Fibroblast of the aortic adventitia (primary cell): ENCODE data around the gene PLXNA3. TPM values are rescaled to one million over a fixed set of nuclear protein-coding genes. Genes with fewer than 3 reads are reported as not detected.
A peak's percentile ranks its signal among the peaks of the same experiment; 100 is the strongest.

Experiments used
- DNase-seq: peaks from one replicate; pipeline ENCODE4 v3.0.0-alpha.2; 2010; ENCODE audit warnings: low read depth
- H3K4me3 ChIP-seq: 2 replicates; pipeline ENCODE4 v1.5.1; 2011; ENCODE audit warnings: low read depth, mild to moderate bottlenecking, control low read depth, low read length, moderate library complexity
- small RNA-seq: library from RNA; depleted of rRNA; stranded (forward); fragments of <200 nt; gene quantifications from one replicate; pipeline ENCODE3, GENCODE V24; 2012
- total RNA-seq: library from RNA; depleted of rRNA; stranded (reverse); fragments of >200 nt; gene quantifications from 2 replicates; pipeline ENCODE4 v1.2.3, GENCODE V29; 2012; ENCODE audit warnings: low replicate concordance
- TF ChIP-seq, protein P1 (sequence below): IDR thresholded peaks from 2 replicates; pipeline ENCODE4 v1.5.1; 2011; ENCODE audit warnings: mild to moderate bottlenecking, low read length, control low read depth, inconsistent platforms; ENCODE audit not compliant: insufficient read depth

PLXNA3 gene
- total RNA-seq, 1 donor: 25.8 TPM

GRCh38 chrX:154525606-154526490 lies 67.8 kb downstream of the PLXNA3 start:
- TF ChIP-seq, protein P1, sequence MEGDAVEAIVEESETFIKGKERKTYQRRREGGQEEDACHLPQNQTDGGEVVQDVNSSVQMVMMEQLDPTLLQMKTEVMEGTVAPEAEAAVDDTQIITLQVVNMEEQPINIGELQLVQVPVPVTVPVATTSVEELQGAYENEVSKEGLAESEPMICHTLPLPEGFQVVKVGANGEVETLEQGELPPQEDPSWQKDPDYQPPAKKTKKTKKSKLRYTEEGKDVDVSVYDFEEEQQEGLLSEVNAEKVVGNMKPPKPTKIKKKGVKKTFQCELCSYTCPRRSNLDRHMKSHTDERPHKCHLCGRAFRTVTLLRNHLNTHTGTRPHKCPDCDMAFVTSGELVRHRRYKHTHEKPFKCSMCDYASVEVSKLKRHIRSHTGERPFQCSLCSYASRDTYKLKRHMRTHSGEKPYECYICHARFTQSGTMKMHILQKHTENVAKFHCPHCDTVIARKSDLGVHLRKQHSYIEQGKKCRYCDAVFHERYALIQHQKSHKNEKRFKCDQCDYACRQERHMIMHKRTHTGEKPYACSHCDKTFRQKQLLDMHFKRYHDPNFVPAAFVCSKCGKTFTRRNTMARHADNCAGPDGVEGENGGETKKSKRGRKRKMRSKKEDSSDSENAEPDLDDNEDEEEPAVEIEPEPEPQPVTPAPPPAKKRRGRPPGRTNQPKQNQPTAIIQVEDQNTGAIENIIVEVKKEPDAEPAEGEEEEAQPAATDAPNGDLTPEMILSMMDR: no peak
- H3K4me3 ChIP-seq: no peak overlapping the region
- no peak for DNase-seq

GRCh38 chrX:154526901-154527675 lies 69.0 kb downstream of the PLXNA3 start:
- peak; percentile 88 for DNase-seq
- TF ChIP-seq, protein P1: peak; percentile 58

More at GRCh38 chrX:154526901-154527675, 69.0 kb downstream of the PLXNA3 start:
- no peak overlapping the region for H3K4me3 ChIP-seq

Small RNAs within 50 kb of the gene (small RNA-seq; reads per million reads assigned to genes)
- gene MIR6858: not detected
- not detected for gene RN7SL697P

Other genes starting within 250 kb of the PLXNA3 start
- not detected in 2 replicates for gene OPN1MW2, start 238.5 kb upstream of the PLXNA3 start, total RNA-seq
- not detected in 2 replicates for gene OPN1MW3, start 200.7 kb upstream of the PLXNA3 start, total RNA-seq
- gene TEX28, start 163.2 kb upstream of the PLXNA3 start, total RNA-seq: not detected in 2 replicates
- not detected in 2 replicates for gene TKTL1, start 162.5 kb upstream of the PLXNA3 start, total RNA-seq
- 549 and 1,365 TPM in 2 replicates for gene FLNA, start 83.6 kb upstream of the PLXNA3 start, total RNA-seq
- 9.6 and 29.9 TPM in 2 replicates for gene EMD, start 79.0 kb upstream of the PLXNA3 start, total RNA-seq
- 1,297 and 3,230 TPM in 2 replicates for gene RPL10, start 59.9 kb upstream of the PLXNA3 start, total RNA-seq
- 15.8 and 31.0 TPM in 2 replicates for gene DNASE1L1, start 49.0 kb upstream of the PLXNA3 start, total RNA-seq
- gene TAFAZZIN, start 46.7 kb upstream of the PLXNA3 start, total RNA-seq: 18.0 and 30.9 TPM in 2 replicates
- 33.2 and 36.1 TPM in 2 replicates for gene ATP6AP1, start 29.6 kb upstream of the PLXNA3 start, total RNA-seq
- 53.9 and 115 TPM in 2 replicates for gene GDI1, start 21.1 kb upstream of the PLXNA3 start, total RNA-seq
- gene FAM50A, start 14.1 kb upstream of the PLXNA3 start, total RNA-seq: 39.0 and 99.0 TPM in 2 replicates
- gene LAGE3, start 21.0 kb downstream of the PLXNA3 start, total RNA-seq: 19.1 and 31.6 TPM in 2 replicates
- 10.9 and 35.0 TPM in 2 replicates for gene UBL4A, start 28.3 kb downstream of the PLXNA3 start, total RNA-seq
- gene SLC10A3, start 32.3 kb downstream of the PLXNA3 start, total RNA-seq: 23.9 and 28.6 TPM in 2 replicates
- 16.9 and 20.0 TPM in 2 replicates for gene FAM3A, start 58.0 kb downstream of the PLXNA3 start, total RNA-seq
- gene G6PD, start 88.6 kb downstream of the PLXNA3 start, total RNA-seq: 45.5 and 126 TPM in 2 replicates
- gene IKBKG, start 89.3 kb downstream of the PLXNA3 start, total RNA-seq: 17.1 and 37.2 TPM in 2 replicates
- gene CTAG1A, start 126.9 kb downstream of the PLXNA3 start, total RNA-seq: not detected in 2 replicates
- gene CTAG1B, start 161.0 kb downstream of the PLXNA3 start, total RNA-seq: not detected in 2 replicates
- not detected in 2 replicates for gene CTAG2, start 195.3 kb downstream of the PLXNA3 start, total RNA-seq